Measurements from ENCODE around the gene SH3BP5.

SH3BP5 gene

GRCh38 chr3:15325228-15325627 lies 7.2 kb downstream of the SH3BP5 start:
- peak; percentile 84 for DNase-seq (ENCODE audit: low read depth)

GRCh38 chr3:15324379-15324808 lies 8.0 kb downstream of the SH3BP5 start:
- no peak for DNase-seq (ENCODE audit: low read depth)

GRCh38 chr3:15323063-15323462 lies 9.3 kb downstream of the SH3BP5 start:
- no peak for DNase-seq (ENCODE audit: low read depth)

GRCh38 chr3:15321349-15321748 lies 11.0 kb downstream of the SH3BP5 start:
- DNase-seq (ENCODE audit: low read depth), result no peak

GRCh38 chr3:15319575-15319974 lies 12.8 kb downstream of the SH3BP5 start:
- peak; percentile 80 for DNase-seq (ENCODE audit: low read depth)

GRCh38 chr3:15319136-15319535 lies 13.2 kb downstream of the SH3BP5 start:
- DNase-seq (ENCODE audit: low read depth), result no peak

- no peak for DNase-seq (ENCODE audit: low read depth)
Observed at GRCh38 chr3:15318661-15319060, 13.7 kb downstream of the SH3BP5 start.

- DNase-seq (ENCODE audit: low read depth), result peak; percentile 73
Observed at GRCh38 chr3:15316998-15317435, 15.4 kb downstream of the SH3BP5 start.

- peak; percentile 74 for DNase-seq (ENCODE audit: low read depth)
Observed at GRCh38 chr3:15315003-15315402, 17.4 kb downstream of the SH3BP5 start.

GRCh38 chr3:15314276-15314675 lies 18.1 kb downstream of the SH3BP5 start:
- DNase-seq (ENCODE audit: low read depth), result no peak

GRCh38 chr3:15313461-15313860 lies 18.9 kb downstream of the SH3BP5 start:
- DNase-seq (ENCODE audit: low read depth), result no peak

GRCh38 chr3:15312550-15312949 lies 19.8 kb downstream of the SH3BP5 start:
- DNase-seq (ENCODE audit: low read depth), result no peak

GRCh38 chr3:15310491-15311370 lies 21.7 kb downstream of the SH3BP5 start:
- peak; percentile 64 for DNase-seq (ENCODE audit: low read depth)

GRCh38 chr3:15309662-15310335 lies 22.6 kb downstream of the SH3BP5 start:
- no peak for DNase-seq (ENCODE audit: low read depth)

GRCh38 chr3:15307580-15307979 lies 24.8 kb downstream of the SH3BP5 start:
- DNase-seq (ENCODE audit: low read depth), result no peak

- no peak for DNase-seq (ENCODE audit: low read depth)
Observed at GRCh38 chr3:15306979-15307359, 25.4 kb downstream of the SH3BP5 start.

GRCh38 chr3:15305359-15305844 lies 27.0 kb downstream of the SH3BP5 start:
- no peak for DNase-seq (ENCODE audit: low read depth)

- DNase-seq (ENCODE audit: low read depth), result no peak
Observed at GRCh38 chr3:15303728-15304127, 28.7 kb downstream of the SH3BP5 start.

GRCh38 chr3:15303216-15303615 lies 29.2 kb downstream of the SH3BP5 start:
- DNase-seq (ENCODE audit: low read depth), result no peak

- DNase-seq (ENCODE audit: low read depth), result no peak
Observed at GRCh38 chr3:15301761-15302160, 30.6 kb downstream of the SH3BP5 start.

GRCh38 chr3:15300323-15301078 lies 31.9 kb downstream of the SH3BP5 start:
- peak; percentile 84 for DNase-seq (ENCODE audit: low read depth)

- DNase-seq (ENCODE audit: low read depth), result no peak
Observed at GRCh38 chr3:15299036-15299435, 33.4 kb downstream of the SH3BP5 start.
